GM13977 (cell line): ENCODE measurements around the gene ZNF816.
"Not testable (repeated sequence)": the region's sequence is repeated elsewhere in the genome, so short reads cannot be mapped to it uniquely, and the experiment has no call there.

ENCODE experiments used
- DNase-seq: peaks from one replicate; pipeline ENCODE4 v3.0.0; 2012; ENCODE audit warnings: low spot score
- CTCF ChIP-seq: IDR thresholded peaks from 2 replicates; pipeline ENCODE4 v1.5.1; 2012; ENCODE audit warnings: mild to moderate bottlenecking, control low read depth; ENCODE audit not compliant: insufficient read depth; ENCODE audit errors: extremely low read depth, missing control alignments
- in situ Hi-C: fragments of 300-500 bp; cut with MboI; formaldehyde crosslinking; loops from one replicate; pipeline ENCODE4 v1.12.0; 2022; ENCODE audit warnings: low sequenced_read_pairs, low pct_unique_long_range_greater_than_20kb, mixed read lengths, inconsistent platforms; ENCODE audit not compliant: unreplicated experiment

Gene ZNF816

GRCh38 chr19:52936151-52936953 is 26.3 kb downstream of the ZNF816 start:
- TF ChIP-seq CTCF, result no peak
- no peak for DNase-seq
- in situ Hi-C loops, result no loop called here

GRCh38 chr19:52935434-52935833 is 27.2 kb downstream of the ZNF816 start:
- DNase-seq, result no peak

GRCh38 chr19:52924641-52925040 is 38.0 kb downstream of the ZNF816 start:
- in situ Hi-C loops, DNase-seq: not testable (repeated sequence)

More at GRCh38 chr19:52935434-52935833, 27.2 kb downstream of the ZNF816 start:
- in situ Hi-C loops, result no loop called here
- no peak for TF ChIP-seq CTCF

- no peak for DNase-seq
- TF ChIP-seq CTCF, result no peak
- in situ Hi-C loops, result no loop called here
Measured at GRCh38 chr19:52923778-52924593, 38.7 kb downstream of the ZNF816 start.

- no peak for TF ChIP-seq CTCF
- in situ Hi-C loops, result no loop called here
- DNase-seq, result peak; percentile 90
Measured at GRCh38 chr19:52922841-52923777, 39.6 kb downstream of the ZNF816 start, which contains the start of gene ZNF888. TSS of gene ZNF888 (minus strand) at chr19:52923428. CDS start at chr19:52917873, 5,555 bp downstream.

- no peak for TF ChIP-seq CTCF
- DNase-seq, result no peak
- in situ Hi-C loops, result no loop called here
Measured at GRCh38 chr19:52917531-52917930, 45.1 kb downstream of the ZNF816 start.
